D721Med (cell line): ENCODE measurements around the gene AURKAIP1.
A peak's percentile ranks its signal among the peaks of the same experiment; 100 is the strongest.
"Not testable (repeated sequence)": the region's sequence is repeated elsewhere in the genome, so short reads cannot be mapped to it uniquely, and the experiment has no call there.

Experiments
- DNase-seq: peaks from one replicate; pipeline ENCODE4 v3.0.0; 2011; ENCODE audit warnings: low spot score; ENCODE audit not compliant: insufficient read length
- FAIRE-seq: peaks from 2 replicates; lab custom pipeline; 2011; peaks lifted over from hg19 to GRCh38; lab: Jason Lieb, UNC
- TF ChIP-seq, protein P1 (sequence below): IDR thresholded peaks from 2 replicates; pipeline ENCODE4 v1.5.1; 2012; ENCODE audit warnings: mild to moderate bottlenecking, control low read depth; ENCODE audit not compliant: insufficient read depth; ENCODE audit errors: missing control alignments

Gene AURKAIP1

DNA sequence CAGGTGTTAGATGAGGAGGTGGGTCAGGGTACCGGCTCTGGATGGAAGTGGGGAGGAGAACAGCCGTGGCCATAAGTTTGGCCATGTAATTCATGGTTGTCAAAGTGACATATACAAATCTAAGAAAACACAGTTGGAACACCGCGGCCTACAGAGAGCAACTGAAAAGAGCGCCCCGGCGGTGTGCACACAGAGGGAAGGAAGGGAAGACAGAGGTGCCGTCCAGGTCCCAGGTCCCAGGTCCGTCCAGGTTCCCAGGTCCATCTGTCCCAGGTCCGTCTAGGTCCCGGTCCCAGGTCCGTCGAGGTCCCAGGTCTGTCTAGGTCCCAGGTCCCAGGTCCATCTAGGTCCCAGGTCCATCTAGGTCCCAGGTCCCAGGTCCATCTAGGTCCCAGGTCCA is 36.6 kb upstream of the AURKAIP1 start:
- DNase-seq, result no peak
- no peak for FAIRE-seq
- TF ChIP-seq, protein P1, sequence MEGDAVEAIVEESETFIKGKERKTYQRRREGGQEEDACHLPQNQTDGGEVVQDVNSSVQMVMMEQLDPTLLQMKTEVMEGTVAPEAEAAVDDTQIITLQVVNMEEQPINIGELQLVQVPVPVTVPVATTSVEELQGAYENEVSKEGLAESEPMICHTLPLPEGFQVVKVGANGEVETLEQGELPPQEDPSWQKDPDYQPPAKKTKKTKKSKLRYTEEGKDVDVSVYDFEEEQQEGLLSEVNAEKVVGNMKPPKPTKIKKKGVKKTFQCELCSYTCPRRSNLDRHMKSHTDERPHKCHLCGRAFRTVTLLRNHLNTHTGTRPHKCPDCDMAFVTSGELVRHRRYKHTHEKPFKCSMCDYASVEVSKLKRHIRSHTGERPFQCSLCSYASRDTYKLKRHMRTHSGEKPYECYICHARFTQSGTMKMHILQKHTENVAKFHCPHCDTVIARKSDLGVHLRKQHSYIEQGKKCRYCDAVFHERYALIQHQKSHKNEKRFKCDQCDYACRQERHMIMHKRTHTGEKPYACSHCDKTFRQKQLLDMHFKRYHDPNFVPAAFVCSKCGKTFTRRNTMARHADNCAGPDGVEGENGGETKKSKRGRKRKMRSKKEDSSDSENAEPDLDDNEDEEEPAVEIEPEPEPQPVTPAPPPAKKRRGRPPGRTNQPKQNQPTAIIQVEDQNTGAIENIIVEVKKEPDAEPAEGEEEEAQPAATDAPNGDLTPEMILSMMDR, result no peak

GRCh38 chr1:1410238-1410637 is 35.2 kb upstream of the AURKAIP1 start:
- DNase-seq, result not testable (repeated sequence)

DNA sequence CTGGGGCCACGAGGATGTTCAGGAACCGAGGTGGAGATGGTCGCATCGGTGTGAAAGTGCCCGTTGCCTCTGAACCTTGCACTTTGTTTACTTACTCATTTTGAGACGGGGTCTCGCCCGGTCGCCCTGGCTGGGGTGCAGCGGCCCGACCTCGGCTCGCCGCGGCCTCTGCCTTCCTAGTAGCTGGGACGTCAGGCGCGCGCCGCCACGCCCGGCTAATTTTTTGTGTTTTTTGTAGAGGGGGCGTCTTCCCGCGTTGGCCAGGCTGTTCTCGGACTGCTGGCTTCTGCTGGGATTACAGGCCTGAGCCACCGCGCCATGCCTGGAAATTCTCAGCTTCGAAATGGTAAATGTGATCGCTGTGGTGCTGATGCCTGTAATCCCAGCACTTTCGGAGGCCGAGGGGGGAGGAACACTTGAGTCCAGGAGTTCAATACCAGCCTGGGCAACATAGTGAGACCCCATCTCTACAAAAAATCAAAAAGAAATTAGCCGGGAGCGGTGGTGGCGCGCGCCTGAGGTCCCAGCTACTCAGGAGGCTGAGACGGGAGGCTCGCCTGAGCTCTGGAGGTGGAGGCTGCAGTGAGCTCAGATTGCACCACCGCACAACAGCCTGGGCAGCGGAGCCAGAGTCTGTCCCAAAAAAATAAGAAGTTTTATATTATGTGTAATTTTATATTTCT is 32.8 kb upstream of the AURKAIP1 start:
- DNase-seq, result no peak
- no peak for FAIRE-seq
- TF ChIP-seq, protein P1, result no peak

More at GRCh38 chr1:1410238-1410637, 35.2 kb upstream of the AURKAIP1 start:
- not testable (repeated sequence) for FAIRE-seq

- DNase-seq (peak; percentile 78), FAIRE-seq (no peak)
- TF ChIP-seq, protein P1, result no peak
Observed at GRCh38 chr1:1406821-1407635, 32.0 kb upstream of the AURKAIP1 start, which contains the start of gene MRPL20. Gene MRPL20, minus strand, starts transcription at chr1:1407293. Its CDS starts 76 bp downstream, at chr1:1407217.

DNA sequence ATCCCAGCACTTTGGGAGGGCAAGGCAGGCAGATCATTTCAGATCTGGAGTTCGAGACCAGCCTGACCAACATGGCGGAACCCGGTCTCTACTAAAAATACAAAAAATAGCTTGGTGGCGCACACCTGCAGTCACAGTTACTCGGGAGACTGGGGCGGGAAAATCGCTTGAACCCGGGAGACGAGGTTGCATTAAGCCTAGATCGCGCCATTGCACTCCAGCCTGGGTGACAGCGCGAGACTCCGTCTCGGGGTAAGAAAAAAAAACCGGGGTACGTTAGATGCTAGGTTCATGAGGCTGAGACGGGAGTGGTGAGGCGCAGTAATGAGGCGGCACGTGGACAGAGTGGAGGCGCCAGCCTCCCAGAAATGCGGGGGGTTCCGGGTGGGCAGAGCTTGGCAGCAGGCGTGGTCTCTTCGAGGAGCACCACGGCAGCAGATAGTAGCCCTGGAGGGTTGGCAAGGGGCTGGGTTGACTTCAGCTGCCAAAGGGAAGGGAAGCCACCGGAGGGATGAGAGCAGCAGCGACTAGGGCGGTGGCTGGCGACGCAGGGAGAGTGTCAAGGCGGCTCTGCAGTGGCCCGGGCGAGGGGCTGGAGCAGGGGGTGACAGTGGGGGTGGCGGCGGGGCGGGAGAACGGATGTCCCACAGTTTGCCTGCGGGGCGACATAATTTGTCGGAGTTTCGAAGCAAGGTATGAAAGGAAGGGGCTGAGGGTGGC is 31.3 kb upstream of the AURKAIP1 start:
- DNase-seq (no peak), FAIRE-seq (no peak)
- TF ChIP-seq, protein P1, result no peak

DNA sequence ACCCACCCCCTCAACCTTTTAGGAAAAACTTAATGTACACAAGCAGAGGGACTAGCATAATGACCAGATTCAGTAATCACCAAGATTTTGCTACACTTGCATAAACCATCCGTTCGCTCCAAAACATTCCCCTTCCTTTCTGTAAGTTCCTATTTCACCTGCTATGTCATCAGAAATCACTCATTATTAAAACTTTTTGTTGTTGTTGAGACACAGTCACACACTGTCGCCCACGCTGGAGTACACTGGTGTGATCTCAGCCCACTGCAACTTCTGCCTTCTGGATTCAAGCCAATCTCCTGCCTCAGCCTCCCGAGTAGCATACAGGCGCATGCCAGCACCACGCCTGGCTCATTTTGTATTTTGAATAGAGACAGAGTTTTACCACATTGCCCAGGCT is 28.6 kb upstream of the AURKAIP1 start:
- FAIRE-seq, result no peak
- TF ChIP-seq, protein P1, result no peak
- no peak for DNase-seq

- not testable (repeated sequence) for FAIRE-seq, DNase-seq
Observed at GRCh38 chr1:1402901-1403392, 27.9 kb upstream of the AURKAIP1 start.
